ENCODE measurements around the gene GIT1.
A peak's percentile ranks its signal among the peaks of the same experiment; 100 is the strongest.
"Not testable (repeated sequence)": the region's sequence is repeated elsewhere in the genome, so short reads cannot be mapped to it uniquely, and the experiment has no call there.

The GIT1 gene

GRCh38 chr17:29567304-29567553 lies 22.2 kb downstream of the GIT1 start:
- Histone ChIP-seq H3K4me3 (ENCODE audit: low read length) (peak overlapping the region; percentile 86; the same call in 1 of the 2 replicates), H3K27ac (ENCODE audit: low read length) (no peak overlapping the region), H3K9me3 (ENCODE audit: insufficient read depth, low read depth, low read length) (no peaks in the 10 kb centered on the region), H3K4me1 (ENCODE audit: insufficient read depth, low read length) (peaks cover 13% of the 10 kb centered on the region; the same call in 1 of the 2 replicates), H3K36me3 (ENCODE audit: insufficient read depth, low read depth, low read length) (no peaks in the 10 kb centered on the region), H3K9ac (ENCODE audit: low read depth, low read length) (no peak overlapping the region), H3K27me3 (ENCODE audit: insufficient read depth, low read length) (peaks cover 77% of the 10 kb centered on the region)

GRCh38 chr17:29566473-29567303 lies 22.8 kb downstream of the GIT1 start, which contains the start of gene ABHD15:
Gene ABHD15, minus strand, starts transcription at chr17:29567037. Its CDS starts 71 bp downstream, at chr17:29566966.
- Histone ChIP-seq H3K27ac (ENCODE audit: low read length) (no peak within 1 kb of the TSS), H3K9me3 (ENCODE audit: insufficient read depth, low read depth, low read length) (no peaks in the 10 kb centered on the region), H3K27me3 (ENCODE audit: insufficient read depth, low read length) (peaks cover 74% of the 10 kb centered on the region), H3K36me3 (ENCODE audit: insufficient read depth, low read depth, low read length) (no peaks in the 10 kb centered on the region), H3K9ac (ENCODE audit: low read depth, low read length) (no peak within 1 kb of the TSS), H3K4me1 (ENCODE audit: insufficient read depth, low read length) (peaks cover 13% of the 10 kb centered on the region; the same call in 1 of the 2 replicates), H3K4me3 (ENCODE audit: low read length) (peak within 1 kb of the TSS; percentile 86)

GRCh38 chr17:29565643-29566472 lies 23.6 kb downstream of the GIT1 start:
- no peaks in the 10 kb centered on the region for H3K9me3 ChIP-seq (ENCODE audit: insufficient read depth, low read depth, low read length)
- H3K27me3 ChIP-seq (ENCODE audit: insufficient read depth, low read length) = peaks cover 66% of the 10 kb centered on the region
- no peak overlapping the region for H3K27ac ChIP-seq (ENCODE audit: low read length)
- peaks cover 13% of the 10 kb centered on the region; the same call in 1 of the 2 replicates for H3K4me1 ChIP-seq (ENCODE audit: insufficient read depth, low read length)
- no peak overlapping the region for H3K9ac ChIP-seq (ENCODE audit: low read depth, low read length)
- H3K4me3 ChIP-seq (ENCODE audit: low read length) = peak overlapping the region; percentile 50
- H3K36me3 ChIP-seq (ENCODE audit: insufficient read depth, low read depth, low read length) = no peaks in the 10 kb centered on the region

- Histone ChIP-seq H3K9me3 (ENCODE audit: insufficient read depth, low read depth, low read length) (no peaks in the 10 kb centered on the region), H3K36me3 (ENCODE audit: insufficient read depth, low read depth, low read length) (no peaks in the 10 kb centered on the region), H3K4me1 (ENCODE audit: insufficient read depth, low read length) (peaks cover 6% of the 10 kb centered on the region; the same call in 1 of the 2 replicates), H3K9ac (ENCODE audit: low read depth, low read length) (no peak overlapping the region), H3K27ac (ENCODE audit: low read length) (no peak overlapping the region), H3K4me3 (ENCODE audit: low read length) (no peak overlapping the region), H3K27me3 (ENCODE audit: insufficient read depth, low read length) (peaks cover 50% of the 10 kb centered on the region)
Measured at GRCh38 chr17:29563816-29564215, 25.6 kb downstream of the GIT1 start.

GRCh38 chr17:29562615-29563014 lies 26.8 kb downstream of the GIT1 start:
- Histone ChIP-seq H3K4me1 (ENCODE audit: insufficient read depth, low read length) (peaks cover 6% of the 10 kb centered on the region; the same call in 1 of the 2 replicates), H3K27ac (ENCODE audit: low read length) (no peak overlapping the region), H3K4me3 (ENCODE audit: low read length) (no peak overlapping the region), H3K36me3 (ENCODE audit: insufficient read depth, low read depth, low read length) (no peaks in the 10 kb centered on the region), H3K9me3 (ENCODE audit: insufficient read depth, low read depth, low read length) (no peaks in the 10 kb centered on the region), H3K27me3 (ENCODE audit: insufficient read depth, low read length) (peaks cover 42% of the 10 kb centered on the region), H3K9ac (ENCODE audit: low read depth, low read length) (no peak overlapping the region)

GRCh38 chr17:29561554-29562517 lies 27.6 kb downstream of the GIT1 start:
- no peak overlapping the region for H3K27ac ChIP-seq (ENCODE audit: low read length)
- H3K36me3 ChIP-seq (ENCODE audit: insufficient read depth, low read depth, low read length) = no peaks in the 10 kb centered on the region
- H3K9me3 ChIP-seq (ENCODE audit: insufficient read depth, low read depth, low read length) = no peaks in the 10 kb centered on the region
- peaks cover 6% of the 10 kb centered on the region; the same call in 1 of the 2 replicates for H3K4me1 ChIP-seq (ENCODE audit: insufficient read depth, low read length)
- no peak overlapping the region for H3K9ac ChIP-seq (ENCODE audit: low read depth, low read length)
- no peak overlapping the region for H3K4me3 ChIP-seq (ENCODE audit: low read length)
- H3K27me3 ChIP-seq (ENCODE audit: insufficient read depth, low read length) = peaks cover 34% of the 10 kb centered on the region

GRCh38 chr17:29560316-29560715 lies 29.1 kb downstream of the GIT1 start:
- peaks cover under 1% of the 10 kb centered on the region; the same call in 1 of the 2 replicates for H3K4me1 ChIP-seq (ENCODE audit: insufficient read depth, low read length)
- no peak overlapping the region for H3K9ac ChIP-seq (ENCODE audit: low read depth, low read length)
- H3K27ac ChIP-seq (ENCODE audit: low read length) = no peak overlapping the region
- H3K36me3 ChIP-seq (ENCODE audit: insufficient read depth, low read depth, low read length) = no peaks in the 10 kb centered on the region
- no peak overlapping the region for H3K4me3 ChIP-seq (ENCODE audit: low read length)
- H3K27me3 ChIP-seq (ENCODE audit: insufficient read depth, low read length) = peaks cover 19% of the 10 kb centered on the region
- no peaks in the 10 kb centered on the region for H3K9me3 ChIP-seq (ENCODE audit: insufficient read depth, low read depth, low read length)

GRCh38 chr17:29559640-29560039 lies 29.8 kb downstream of the GIT1 start:
- no peak overlapping the region for H3K9ac ChIP-seq (ENCODE audit: low read depth, low read length)
- no peak overlapping the region for H3K27ac ChIP-seq (ENCODE audit: low read length)
- H3K4me1 ChIP-seq (ENCODE audit: insufficient read depth, low read length) = no peaks in the 10 kb centered on the region
- H3K4me3 ChIP-seq (ENCODE audit: low read length) = no peak overlapping the region
- peaks cover 13% of the 10 kb centered on the region for H3K27me3 ChIP-seq (ENCODE audit: insufficient read depth, low read length)
- no peaks in the 10 kb centered on the region for H3K36me3 ChIP-seq (ENCODE audit: insufficient read depth, low read depth, low read length)
- H3K9me3 ChIP-seq (ENCODE audit: insufficient read depth, low read depth, low read length) = no peaks in the 10 kb centered on the region

- H3K36me3 ChIP-seq (ENCODE audit: insufficient read depth, low read depth, low read length); H3K4me3 ChIP-seq (ENCODE audit: low read length); H3K4me1 ChIP-seq (ENCODE audit: insufficient read depth, low read length); H3K27me3 ChIP-seq (ENCODE audit: insufficient read depth, low read length); H3K27ac ChIP-seq (ENCODE audit: low read length); H3K9ac ChIP-seq (ENCODE audit: low read depth, low read length); H3K9me3 ChIP-seq (ENCODE audit: insufficient read depth, low read depth, low read length): not testable (repeated sequence)
Measured at GRCh38 chr17:29558139-29558538, 31.3 kb downstream of the GIT1 start.

GRCh38 chr17:29557739-29558116 lies 31.7 kb downstream of the GIT1 start:
- Histone ChIP-seq H3K9me3 (ENCODE audit: insufficient read depth, low read depth, low read length) (no peaks in the 10 kb centered on the region), H3K4me1 (ENCODE audit: insufficient read depth, low read length) (no peaks in the 10 kb centered on the region), H3K9ac (ENCODE audit: low read depth, low read length) (no peak overlapping the region), H3K27ac (ENCODE audit: low read length) (no peak overlapping the region), H3K4me3 (ENCODE audit: low read length) (no peak overlapping the region), H3K27me3 (ENCODE audit: insufficient read depth, low read length) (0 out of 2 replicates have a peak, but pooled peaks cover 7% of the 10 kb centered on the region), H3K36me3 (ENCODE audit: insufficient read depth, low read depth, low read length) (no peaks in the 10 kb centered on the region)

- Histone ChIP-seq H3K27me3 (ENCODE audit: insufficient read depth, low read length) (0 out of 2 replicates have a peak, but pooled peaks cover 6% of the 10 kb centered on the region), H3K9ac (ENCODE audit: low read depth, low read length) (no peak overlapping the region), H3K27ac (ENCODE audit: low read length) (no peak overlapping the region), H3K4me1 (ENCODE audit: insufficient read depth, low read length) (no peaks in the 10 kb centered on the region), H3K9me3 (ENCODE audit: insufficient read depth, low read depth, low read length) (no peaks in the 10 kb centered on the region), H3K4me3 (ENCODE audit: low read length) (no peak overlapping the region), H3K36me3 (ENCODE audit: insufficient read depth, low read depth, low read length) (no peaks in the 10 kb centered on the region)
Measured at GRCh38 chr17:29557085-29557738, 32.2 kb downstream of the GIT1 start.

Measured in iPS-20b (cell line).